SU-DHL-6 (cell line): ENCODE measurements around the gene MRPS10.

Experiments
- CTCF ChIP-seq: fragments of 200-600 bp; sonication (generic); IDR thresholded peaks from one replicate; pipeline ENCODE4 v1.5.1; 2017; ENCODE audit warnings: antibody characterized with exemption, mild to moderate bottlenecking, low read length, moderate library complexity; ENCODE audit not compliant: insufficient read depth, poor library complexity, severe bottlenecking
- EZH2phosphoT487 ChIP-seq: fragments of 200-600 bp; sonication (generic), shearing (Covaris generic); conservative IDR thresholded peaks from 2 replicates; pipeline ENCODE4 v1.6.1; 2018; ENCODE audit warnings: mild to moderate bottlenecking, antibody characterized with exemption, low read length, moderate library complexity, mixed read lengths

- TF ChIP-seq CTCF, result no peak
- TF ChIP-seq EZH2phosphoT487, result no peak
Measured at GRCh38 chr6:42188406-42188805, 29.3 kb downstream of the MRPS10 start.
